ENCODE results near the gene PLEKHM3. TPM values are rescaled to one million over a fixed set of nuclear protein-coding genes. Genes with fewer than 3 reads are reported as not detected.
"Not testable (repeated sequence)": the region's sequence is repeated elsewhere in the genome, so short reads cannot be mapped to it uniquely, and the experiment has no call there.

Gene PLEKHM3
- total RNA-seq, 2 donors from 2014 or later: 14.0 to 15.2 TPM

DNA sequence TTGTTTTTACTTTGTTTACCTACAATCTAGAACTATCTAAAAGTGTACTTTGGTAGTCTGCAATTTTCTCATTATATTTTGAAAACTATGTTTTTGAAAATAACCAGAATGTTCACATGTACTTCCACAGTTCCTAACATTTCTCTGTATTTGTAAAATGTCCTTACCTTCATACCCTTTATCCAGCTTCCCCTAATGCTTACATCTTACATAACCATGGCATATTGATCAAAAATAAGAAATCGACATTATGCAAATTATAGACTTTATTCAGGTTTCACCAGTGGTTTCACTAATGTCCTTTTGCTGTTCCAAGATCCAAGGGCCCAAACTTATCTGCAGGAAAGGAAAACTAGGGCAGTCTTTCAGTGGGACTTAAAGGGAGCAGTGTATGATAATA is 114.1 kb downstream of the PLEKHM3 start:
- intact Hi-C loops (cut with DNase I): no loop called here
- 78 to 79% methylated on average over 1 of the region's 1 CpG for WGBS, 2 donors
- Histone ChIP-seq H3K9me3 (no peaks in the 10 kb centered on the region), H3K36me3 (replicated peaks in 1 of 2; ENCODE audit: insufficient read depth in 1 of 2, low read depth in 2 of 2) (no peaks in the 10 kb centered on the region), H3K4me1 (peaks cover 18% of the 10 kb centered on the region), H3K27ac (no peak overlapping the region), H3K27me3 (no peaks in the 10 kb centered on the region), H3K4me3 (no peak overlapping the region)
- TF ChIP-seq CTCF (IDR thresholded peaks at IDR 0.05): no peak
- TF ChIP-seq POLR2A (IDR thresholded peaks at IDR 0.05): no peak
- DNase-seq: no peak
- no peak for ATAC-seq

GRCh38 chr2:207906495-207906894 is 118.8 kb downstream of the PLEKHM3 start:
- ATAC-seq; H3K36me3 ChIP-seq (replicated peaks in 1 of 2; ENCODE audit: insufficient read depth in 1 of 2, low read depth in 2 of 2); DNase-seq; intact Hi-C loops (cut with DNase I); H3K4me3 ChIP-seq; H3K27me3 ChIP-seq; H3K9me3 ChIP-seq: not testable (repeated sequence)
- peak overlapping the region in 1 of 4 donors; percentile 25 for H3K27ac ChIP-seq
- peaks cover 12% of the 10 kb centered on the region for H3K4me1 ChIP-seq
- WGBS, 2 donors: 83 to 92% methylated on average over 5 of the region's 5 CpGs

DNA sequence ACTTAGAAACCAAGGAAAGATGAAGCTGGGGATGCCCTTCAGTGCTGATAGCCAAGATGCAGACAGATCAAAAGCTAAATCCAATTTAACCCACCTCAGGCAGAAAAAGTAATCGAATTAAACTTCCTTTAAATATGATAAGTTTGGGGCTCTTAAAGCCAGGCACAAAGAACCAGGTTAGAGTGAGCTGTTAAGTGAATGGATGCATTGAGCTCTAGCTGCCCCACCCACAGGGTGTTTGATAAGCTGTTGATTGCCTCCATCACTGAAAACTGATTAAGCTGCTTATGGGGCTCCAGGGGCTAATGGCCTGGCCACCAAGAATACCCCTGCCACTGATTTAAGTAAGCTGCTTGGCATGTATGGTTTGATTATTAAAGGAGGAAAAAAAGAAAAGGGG is 119.8 kb downstream of the PLEKHM3 start:
- Histone ChIP-seq H3K9me3 (no peaks in the 10 kb centered on the region), H3K4me3 (no peak overlapping the region), H3K36me3 (replicated peaks in 1 of 2; ENCODE audit: insufficient read depth in 1 of 2, low read depth in 2 of 2) (no peaks in the 10 kb centered on the region), H3K4me1 (peaks cover 12% of the 10 kb centered on the region), H3K27ac (no peak overlapping the region), H3K27me3 (no peaks in the 10 kb centered on the region)
- intact Hi-C loops (cut with DNase I): no loop called here
- no peak for TF ChIP-seq CTCF (IDR thresholded peaks at IDR 0.05)
- TF ChIP-seq POLR2A (IDR thresholded peaks at IDR 0.05): no peak
- WGBS, 2 donors: 43 to 50% methylated on average over 1 of the region's 1 CpG
- DNase-seq (no peak), ATAC-seq (no peak)

DNA sequence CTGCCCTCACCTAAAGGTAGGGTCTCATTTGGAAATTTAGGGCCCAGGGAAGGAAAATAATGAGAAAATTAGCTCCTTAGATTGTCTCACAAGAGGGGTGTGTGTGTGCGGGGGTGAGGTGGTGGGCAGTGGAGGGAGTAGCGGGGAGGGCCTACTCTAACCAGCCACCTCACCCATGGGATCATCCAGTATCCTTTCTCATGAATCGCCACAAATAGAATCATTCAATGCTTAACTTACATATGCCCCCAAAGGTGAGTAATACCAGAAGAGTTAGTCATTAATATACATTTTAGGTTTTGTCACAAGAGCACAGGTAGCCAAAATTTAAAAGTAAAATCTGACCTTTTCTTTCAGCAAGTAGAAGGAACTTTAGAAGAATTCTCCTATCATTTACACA is 122.1 kb downstream of the PLEKHM3 start:
- 94 to 96% methylated on average over 3 of the region's 3 CpGs for WGBS, 2 donors
- DNase-seq: no peak
- H3K4me3 ChIP-seq: no peak overlapping the region
- no peak overlapping the region for H3K27ac ChIP-seq
- no peak for TF ChIP-seq POLR2A (IDR thresholded peaks at IDR 0.05)
- TF ChIP-seq CTCF (IDR thresholded peaks at IDR 0.05): no peak
- ATAC-seq: no peak
- intact Hi-C loops (cut with DNase I): no loop called here
- peaks cover 15% of the 10 kb centered on the region for H3K4me1 ChIP-seq
- H3K36me3 ChIP-seq (replicated peaks in 1 of 2; ENCODE audit: insufficient read depth in 1 of 2, low read depth in 2 of 2): no peaks in the 10 kb centered on the region
- no peaks in the 10 kb centered on the region for H3K9me3 ChIP-seq
- no peaks in the 10 kb centered on the region for H3K27me3 ChIP-seq

DNA sequence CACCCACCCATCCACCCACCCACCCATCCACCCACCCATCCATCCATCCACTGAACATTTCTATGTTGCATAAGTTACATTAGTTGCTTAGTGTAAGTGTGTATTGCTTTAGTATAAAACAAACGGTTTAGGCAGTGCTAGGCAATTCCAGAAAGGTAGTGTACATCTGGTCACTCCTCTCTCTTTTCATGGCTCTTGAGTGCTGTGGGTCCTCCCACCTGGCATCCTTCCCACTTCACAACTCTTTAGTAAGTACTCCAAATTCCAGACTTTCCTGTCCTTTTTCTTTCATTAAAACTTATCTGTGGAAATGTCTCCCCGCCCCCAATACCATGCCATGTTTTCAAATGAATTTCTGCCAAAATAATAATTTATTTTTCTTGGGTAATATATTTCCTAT is 122.5 kb downstream of the PLEKHM3 start:
- ATAC-seq (no peak), DNase-seq (peak in 2 of 4 donors; percentile 28 to 30)
- no peaks in the 10 kb centered on the region for H3K9me3 ChIP-seq
- no peak overlapping the region for H3K4me3 ChIP-seq
- no peaks in the 10 kb centered on the region for H3K36me3 ChIP-seq (replicated peaks in 1 of 2; ENCODE audit: insufficient read depth in 1 of 2, low read depth in 2 of 2)
- no peaks in the 10 kb centered on the region for H3K27me3 ChIP-seq
- intact Hi-C loops (cut with DNase I): no loop called here
- peaks cover 19% of the 10 kb centered on the region for H3K4me1 ChIP-seq
- H3K27ac ChIP-seq: no peak overlapping the region
- 75 to 80% methylated on average over 2 of the region's 2 CpGs for WGBS, 2 donors
- TF ChIP-seq CTCF (IDR thresholded peaks at IDR 0.05) (no peak), POLR2A (IDR thresholded peaks at IDR 0.05) (no peak)
